HG03097 (cell line): ENCODE data around the gene CDCA3.
"Not testable (repeated sequence)": the region's sequence is repeated elsewhere in the genome, so short reads cannot be mapped to it uniquely, and the experiment has no call there.

ENCODE experiments used
- ATAC-seq: cut with Tn5 transposase; IDR thresholded peaks from one replicate; pipeline ENCODE4 v1.9.1; 2021; ENCODE audit not compliant: unreplicated experiment, low FRiP score

CDCA3 gene

GRCh38 chr12:6873094-6874014, 22.3 kb upstream of the CDCA3 start, which contains the start of gene SPSB2:
SPSB2 (minus strand) TSS chr12:6873303; CDS start chr12:6872901, 402 bp downstream.
- ATAC-seq = peak; percentile 70

DNA sequence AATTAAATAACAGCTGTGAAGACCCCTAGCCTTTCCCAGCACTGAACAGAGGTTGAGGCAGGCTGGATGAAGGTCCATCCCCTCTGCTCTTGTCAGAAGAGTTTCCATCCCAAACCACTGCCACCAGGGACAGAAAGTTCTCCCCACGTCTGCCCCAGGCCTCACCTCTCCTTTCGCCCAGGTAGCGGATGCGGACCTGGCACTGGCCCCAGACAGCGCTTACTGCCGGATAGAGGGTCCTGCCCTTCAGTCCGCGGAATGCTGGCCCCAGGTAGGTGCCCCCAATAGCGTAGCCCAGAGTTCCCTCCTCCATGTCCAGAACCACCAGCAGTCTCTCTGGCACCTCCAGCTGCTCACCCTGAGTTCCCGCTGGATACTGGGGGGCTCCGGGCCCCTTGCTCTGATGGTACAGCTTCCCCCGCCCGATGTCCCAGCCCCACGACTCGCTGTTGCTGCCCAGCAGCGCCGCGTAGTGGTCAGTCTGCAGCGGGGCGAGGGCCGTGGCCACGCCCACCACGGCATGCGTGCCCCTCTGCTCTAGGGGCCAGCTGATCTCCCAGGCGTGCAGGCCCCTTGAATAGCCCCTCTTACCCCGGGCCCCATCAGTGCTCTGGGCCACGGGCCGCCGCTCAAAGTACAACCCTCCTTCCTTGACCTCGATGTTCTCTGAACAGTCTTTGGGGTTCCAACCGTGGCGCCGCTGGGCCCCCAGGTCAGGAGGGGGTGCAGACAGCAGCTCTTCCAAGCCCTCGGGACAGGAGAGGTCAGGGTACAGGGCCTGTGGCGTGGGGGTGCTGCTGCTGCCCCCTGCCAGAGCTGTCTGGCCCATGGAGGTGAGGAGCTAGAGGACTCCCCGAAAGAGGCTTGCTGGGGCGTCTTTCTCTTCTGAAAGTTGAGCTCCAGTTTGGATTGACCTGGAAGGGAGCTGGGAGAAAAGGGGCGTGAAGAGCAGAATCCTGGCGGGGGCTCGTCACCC, 21.3 kb upstream of the CDCA3 start:
- peak; percentile 25 for ATAC-seq

- no peak for ATAC-seq
Measured at GRCh38 chr12:6871052-6871957, 20.2 kb upstream of the CDCA3 start.

GRCh38 chr12:6870304-6870703, 19.2 kb upstream of the CDCA3 start:
- ATAC-seq = not testable (repeated sequence)

- ATAC-seq = no peak
Measured at GRCh38 chr12:6869049-6870021, 18.2 kb upstream of the CDCA3 start.

- no peak for ATAC-seq
Measured at GRCh38 chr12:6868211-6869048, 17.3 kb upstream of the CDCA3 start.

GRCh38 chr12:6867413-6868210, 16.5 kb upstream of the CDCA3 start, which contains the start of gene TPI1:
TPI1 (plus strand) TSS chr12:6867531; CDS start chr12:6867567, 36 bp downstream.
- peak; percentile 54 for ATAC-seq

DNA sequence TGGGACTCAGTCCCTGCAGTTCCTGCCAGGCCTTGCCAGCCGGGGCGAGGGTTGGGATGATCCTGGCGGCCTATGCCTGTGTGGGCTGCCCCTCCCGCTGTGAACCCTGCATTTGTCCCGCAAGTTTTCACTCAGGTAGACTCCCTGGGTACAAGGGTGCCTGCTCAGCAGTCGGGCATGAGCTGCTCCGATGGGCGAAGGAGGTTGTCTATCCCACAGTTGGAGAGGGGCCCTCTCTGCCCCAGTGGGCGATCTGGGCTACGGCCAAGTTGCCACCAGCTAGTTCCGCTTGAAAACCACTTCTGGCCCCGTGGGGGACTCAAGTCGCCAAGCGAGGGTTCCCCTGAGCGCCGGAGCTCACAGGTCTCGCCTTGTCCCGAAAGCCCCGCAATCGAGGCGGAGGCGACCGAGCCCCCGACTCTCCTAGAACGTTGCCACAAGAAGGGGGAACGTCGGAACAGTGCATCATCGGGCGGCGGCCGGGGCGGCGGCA, 15.9 kb upstream of the CDCA3 start:
- ATAC-seq = peak; percentile 1

GRCh38 chr12:6866163-6866919, 15.3 kb upstream of the CDCA3 start:
- ATAC-seq = no peak

DNA sequence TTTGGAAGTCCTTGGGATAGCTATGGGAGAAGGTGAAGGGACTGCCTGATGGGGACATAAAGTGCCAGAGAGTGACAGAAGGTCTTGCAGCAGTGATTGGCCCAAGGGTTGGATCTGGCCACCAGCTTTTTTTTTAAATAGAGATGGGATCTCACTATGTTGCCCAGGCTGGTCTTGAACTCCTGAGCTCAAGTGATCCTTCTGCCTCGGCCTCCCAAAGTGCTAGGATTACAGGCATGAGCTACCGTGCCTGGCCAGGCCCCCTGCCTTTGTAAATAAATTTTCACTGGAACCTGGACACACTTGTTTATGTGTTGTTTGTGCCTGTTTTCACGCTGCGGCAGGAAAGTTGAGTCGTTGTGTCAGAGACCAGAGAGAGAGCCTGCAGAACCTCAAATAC, 14.2 kb upstream of the CDCA3 start:
- ATAC-seq = not testable (repeated sequence)

GRCh38 chr12:6863586-6864321, 12.7 kb upstream of the CDCA3 start:
- no peak for ATAC-seq

- ATAC-seq = no peak
Measured at GRCh38 chr12:6863033-6863432, 11.9 kb upstream of the CDCA3 start.

DNA sequence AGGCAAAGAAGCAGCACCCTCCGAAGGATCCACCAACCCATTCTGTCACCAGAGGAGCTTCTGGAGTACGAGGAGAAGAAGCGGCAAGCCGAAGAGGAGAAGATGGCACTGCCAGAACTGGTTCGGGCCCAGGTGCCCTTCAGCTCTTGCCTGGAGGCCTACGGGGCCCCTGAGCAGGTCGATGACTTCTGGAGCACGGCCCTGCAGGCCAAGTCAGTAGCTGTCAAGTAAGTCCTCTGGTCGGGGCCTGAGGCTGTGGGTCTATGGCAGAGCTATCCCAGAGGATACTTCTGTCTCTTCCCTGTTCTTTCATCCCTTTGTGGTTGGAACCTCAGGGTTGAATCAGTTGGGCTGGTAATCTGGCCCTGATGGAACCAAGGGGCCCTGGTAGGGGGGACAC, 10.3 kb upstream of the CDCA3 start:
- no peak for ATAC-seq

- no peak for ATAC-seq
Measured at GRCh38 chr12:6860942-6861341, 9.9 kb upstream of the CDCA3 start.

GRCh38 chr12:6860116-6860515, 9.0 kb upstream of the CDCA3 start:
- no peak for ATAC-seq

DNA sequence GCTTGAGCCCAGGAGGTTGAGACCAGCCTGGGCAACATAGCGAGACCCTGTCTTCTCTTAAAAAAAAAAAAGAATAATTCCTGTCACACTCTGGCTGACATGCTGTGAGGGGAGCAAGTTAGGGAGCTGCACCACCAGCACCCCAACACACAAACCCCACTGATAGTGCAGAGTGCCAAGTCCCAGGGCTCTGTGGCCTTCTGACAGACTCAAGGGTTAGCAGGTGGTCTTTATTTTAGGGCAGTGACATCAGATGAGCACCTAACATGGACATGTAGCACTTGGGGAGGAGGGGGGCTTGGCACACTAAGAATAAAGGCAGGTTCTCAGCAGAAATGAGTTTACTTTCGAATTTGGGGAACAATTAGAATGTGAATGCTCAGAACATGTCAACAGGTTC, 7.7 kb upstream of the CDCA3 start:
- ATAC-seq = no peak
